Esophagus muscularis mucosa (tissue), 3 donors: ENCODE measurements around the gene CCDC12.

ENCODE experiments used
- CTCF ChIP-seq, 3 experiments: fragments of 200-600 bp in 2 of 3; fragments of 450-650 bp in 1 of 3; sonication (generic) in 2 of 3; IDR thresholded peaks; one replicate each; pipeline ENCODE4 v1.5.1; 2017 to 2019; ENCODE audit warnings: antibody characterized with exemption in 3 of 3, mild to moderate bottlenecking in 2 of 3, moderate library complexity in 1 of 3
- POLR2A ChIP-seq: fragments of 450-650 bp; IDR thresholded peaks from one replicate; pipeline ENCODE4 v1.6.1; 2017; ENCODE audit warnings: antibody characterized with exemption, moderate library complexity, mild to moderate bottlenecking, low read depth
- POLR2AphosphoS5 ChIP-seq, 2 donors: sonication (generic); formaldehyde crosslinking; IDR thresholded peaks; one replicate each; pipeline ENCODE4 v1.6.1; 2017; ENCODE audit warnings: antibody characterized with exemption in 2 of 2

DNA sequence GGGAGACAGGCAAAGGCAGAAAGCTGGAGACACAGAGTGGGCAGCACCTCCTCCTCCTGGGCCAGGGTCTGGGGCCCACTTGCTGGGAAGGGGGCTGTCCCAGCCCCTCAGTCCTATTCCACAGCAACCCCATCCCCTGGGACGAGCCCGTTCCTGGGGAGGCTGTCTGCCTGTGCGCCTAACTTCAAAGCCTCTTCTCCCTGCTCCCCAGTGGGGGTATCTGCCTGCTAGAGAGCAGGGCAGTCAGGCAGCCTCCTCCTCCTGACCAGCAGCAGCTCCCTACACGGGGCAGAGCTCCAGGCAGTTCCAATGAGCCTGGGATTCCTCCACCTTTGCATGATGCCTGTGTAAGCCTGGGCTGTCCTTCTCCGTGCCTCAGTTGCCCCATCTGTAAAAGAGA lies 92.1 kb downstream of the CCDC12 start:
- TF ChIP-seq POLR2AphosphoS5 (IDR thresholded peaks at IDR 0.05) (no peak), POLR2A (no peak), CTCF (IDR thresholded peaks at IDR 0.05) (no peak)
